NCI-H526 treated with DMSO at 0.1 percent for 48 hours (cell line): ENCODE data around the gene TGFBI.

ENCODE experiments used
- DNase-seq: peaks from one replicate; lab custom pipeline; 2025; lab: John Stamatoyannopoulos, UW

The TGFBI gene

DNA sequence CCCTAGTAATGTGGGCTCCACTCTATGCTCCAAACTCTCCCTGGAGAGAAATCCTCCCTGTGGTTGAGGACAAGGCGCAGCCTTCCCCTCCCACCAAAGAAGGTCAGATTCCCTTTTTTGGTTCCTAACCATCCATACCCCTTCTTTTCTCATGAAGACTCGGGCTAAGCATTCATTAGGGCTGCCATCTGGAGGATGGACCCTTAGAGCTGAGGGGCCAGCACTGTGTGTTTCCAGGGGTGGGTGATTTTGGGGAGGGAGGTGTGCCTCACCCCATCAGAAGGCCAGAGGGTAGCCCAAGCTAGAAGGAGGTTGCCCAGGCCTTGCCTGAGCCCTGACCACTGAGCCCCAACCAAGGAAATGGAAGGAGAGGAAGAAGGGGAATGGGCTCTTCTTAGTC, 36.8 kb downstream of the TGFBI start:
- DNase-seq = no peak

DNA sequence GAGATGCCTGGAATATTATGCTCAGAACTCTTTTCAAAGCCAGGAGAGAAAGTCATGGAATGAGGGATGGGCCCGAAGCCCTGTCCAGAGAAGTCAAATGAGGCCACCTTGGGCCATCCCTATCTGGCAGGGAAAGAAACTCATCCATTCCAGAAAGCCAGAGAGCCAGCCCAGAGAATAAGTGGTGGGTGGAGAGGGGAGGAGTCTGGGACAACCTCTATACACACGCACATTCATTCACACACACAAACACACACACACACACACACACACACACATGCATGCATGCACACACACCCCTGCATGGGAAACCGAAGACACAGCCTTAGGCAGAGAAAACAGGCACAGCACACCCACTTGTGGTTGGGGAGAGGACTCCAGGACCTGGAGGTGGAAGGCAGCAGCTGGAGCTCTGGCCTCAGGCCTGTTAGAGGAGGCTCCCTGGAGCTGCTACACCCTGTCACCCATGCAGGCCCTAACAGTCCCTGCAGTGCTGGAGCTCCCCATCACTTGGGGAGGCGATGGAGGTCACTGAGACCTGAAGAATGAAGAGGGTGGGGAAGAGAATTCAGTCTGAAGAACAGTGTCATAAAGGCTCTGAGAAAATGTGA, 38.0 kb downstream of the TGFBI start:
- DNase-seq = no peak

DNA sequence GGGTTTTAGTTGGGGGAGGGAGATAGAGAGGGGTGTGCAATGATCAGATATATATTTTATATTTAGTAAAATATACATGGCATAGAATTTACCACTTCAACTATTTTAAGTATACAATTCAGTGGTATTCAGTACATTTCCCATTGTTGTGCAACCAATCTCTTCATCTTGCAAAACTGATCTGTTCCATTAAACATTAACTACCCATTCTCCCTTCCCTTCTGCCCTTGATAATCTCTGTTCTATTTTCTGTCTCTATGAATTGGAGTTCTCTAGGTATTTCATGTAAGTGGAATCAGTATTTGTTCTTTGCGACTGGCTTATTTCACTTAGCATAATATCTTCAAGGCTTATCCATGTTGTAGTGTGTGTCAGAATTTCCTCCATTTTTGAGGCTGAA, 38.6 kb downstream of the TGFBI start:
- DNase-seq = no peak

DNA sequence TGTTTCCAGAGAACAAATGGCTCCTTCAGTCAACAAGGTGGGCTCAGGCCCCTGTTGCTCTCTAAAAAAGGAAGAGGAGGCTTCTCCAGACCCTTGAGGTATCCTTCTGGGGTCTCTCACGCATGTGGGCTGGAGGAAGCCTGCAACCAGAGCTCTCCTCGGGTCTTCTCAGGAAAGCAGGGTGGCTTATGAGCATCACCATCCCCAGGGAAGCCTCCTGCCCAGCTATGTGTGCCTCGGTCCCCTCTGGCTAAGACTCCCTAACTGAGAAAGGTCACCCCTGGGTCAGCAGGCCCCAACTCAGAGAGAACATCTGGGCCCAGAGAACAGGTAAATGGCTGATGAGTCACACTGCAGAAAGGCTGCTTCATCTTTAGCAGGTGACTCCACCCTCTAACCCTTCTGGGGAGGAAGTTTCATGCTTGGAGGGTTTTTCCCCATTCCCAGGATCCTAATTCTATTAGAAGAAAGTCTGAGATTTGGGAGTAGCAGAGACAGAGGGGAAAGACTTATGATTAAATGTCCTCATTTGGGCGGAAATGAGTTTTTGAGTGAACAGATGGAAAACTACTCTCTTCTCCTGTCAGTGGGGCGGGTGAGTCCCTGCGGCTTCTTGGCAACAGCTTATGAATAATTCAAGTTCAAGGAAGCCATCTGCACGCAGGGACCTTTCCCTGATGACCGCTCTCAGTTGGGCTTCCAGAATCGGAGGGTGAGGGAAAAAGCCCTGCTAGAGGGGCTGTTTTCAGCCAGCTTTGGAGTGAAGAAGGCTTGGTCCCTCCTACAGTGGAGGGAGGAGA, 41.9 kb downstream of the TGFBI start:
- no peak for DNase-seq

DNA sequence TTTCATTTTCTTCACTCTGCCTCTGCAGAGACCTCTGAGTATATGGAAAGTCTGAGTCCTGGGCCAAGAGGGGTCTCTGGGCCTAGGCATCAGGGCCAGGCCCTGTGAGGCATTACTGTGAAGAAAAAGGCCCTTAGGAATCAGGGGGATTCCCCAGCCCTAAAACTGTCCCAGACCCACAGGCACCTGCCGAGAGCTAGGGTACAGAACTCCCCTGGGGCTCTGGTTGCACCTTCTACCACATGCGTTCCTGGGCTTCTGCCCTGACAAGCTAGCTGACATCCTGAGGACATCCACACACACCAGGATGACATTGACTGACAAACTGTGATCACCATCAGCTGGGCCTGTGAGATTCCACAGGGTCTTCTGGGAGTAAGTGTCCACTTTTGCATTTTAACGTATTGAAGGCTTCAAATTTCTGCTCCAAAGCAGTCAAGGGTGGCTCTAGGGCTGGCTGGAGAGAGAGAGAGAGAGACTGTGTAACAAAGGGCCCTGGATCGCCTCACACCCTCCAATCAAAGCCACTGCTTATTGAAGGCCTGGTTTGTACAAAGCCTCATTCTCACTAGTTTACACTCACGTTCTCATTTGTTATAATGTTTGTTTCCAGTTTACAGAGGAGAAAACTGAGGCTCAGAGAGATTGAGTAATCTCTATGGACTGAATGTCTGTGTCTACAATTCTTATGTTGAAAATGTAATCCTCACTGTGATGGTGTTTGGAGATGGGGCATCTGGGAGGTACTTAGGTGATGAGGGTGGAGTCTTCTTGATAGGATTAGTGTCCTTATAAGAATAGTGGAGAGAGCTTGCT, 45.1 kb downstream of the TGFBI start:
- no peak for DNase-seq

DNA sequence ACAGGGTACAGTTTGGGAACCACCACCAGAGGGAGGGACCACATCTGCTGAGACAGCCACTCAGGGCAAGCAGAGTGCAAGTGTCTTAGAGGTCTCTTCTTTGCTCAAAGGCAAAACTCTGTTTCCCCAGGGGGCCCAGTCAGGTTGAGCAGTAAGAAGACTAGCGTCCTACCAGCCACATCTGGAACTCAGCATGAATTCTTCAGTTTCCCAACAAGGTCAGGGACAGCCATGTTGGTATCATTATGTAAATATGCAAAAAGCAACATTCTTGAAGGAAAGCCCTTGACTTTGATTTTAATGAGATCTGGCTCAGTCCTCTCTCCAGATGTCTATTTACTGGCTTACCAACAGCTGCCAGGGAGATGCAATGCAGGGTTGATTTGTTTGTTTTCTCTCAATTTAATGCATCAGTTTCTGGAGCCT, 46.7 kb downstream of the TGFBI start:
- DNase-seq = no peak

DNA sequence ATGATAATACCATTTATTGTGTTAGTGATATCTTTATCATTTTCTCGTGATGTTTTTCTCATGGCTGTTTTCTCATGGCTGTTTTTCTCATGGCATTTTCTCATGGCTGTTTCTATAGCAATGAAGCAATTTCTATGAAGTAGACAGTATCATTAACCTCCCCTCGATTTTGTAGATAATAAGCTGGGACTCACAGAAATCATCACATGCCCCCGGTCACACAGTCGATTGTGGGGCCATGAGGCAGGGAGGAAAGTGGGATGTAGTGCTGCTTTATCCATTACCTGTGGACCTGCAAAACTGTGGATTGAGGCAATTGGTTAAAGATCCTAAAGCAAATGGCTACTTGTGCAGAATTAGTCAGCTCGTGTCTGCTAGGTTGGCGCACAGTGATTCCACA, 47.3 kb downstream of the TGFBI start:
- DNase-seq = no peak

DNA sequence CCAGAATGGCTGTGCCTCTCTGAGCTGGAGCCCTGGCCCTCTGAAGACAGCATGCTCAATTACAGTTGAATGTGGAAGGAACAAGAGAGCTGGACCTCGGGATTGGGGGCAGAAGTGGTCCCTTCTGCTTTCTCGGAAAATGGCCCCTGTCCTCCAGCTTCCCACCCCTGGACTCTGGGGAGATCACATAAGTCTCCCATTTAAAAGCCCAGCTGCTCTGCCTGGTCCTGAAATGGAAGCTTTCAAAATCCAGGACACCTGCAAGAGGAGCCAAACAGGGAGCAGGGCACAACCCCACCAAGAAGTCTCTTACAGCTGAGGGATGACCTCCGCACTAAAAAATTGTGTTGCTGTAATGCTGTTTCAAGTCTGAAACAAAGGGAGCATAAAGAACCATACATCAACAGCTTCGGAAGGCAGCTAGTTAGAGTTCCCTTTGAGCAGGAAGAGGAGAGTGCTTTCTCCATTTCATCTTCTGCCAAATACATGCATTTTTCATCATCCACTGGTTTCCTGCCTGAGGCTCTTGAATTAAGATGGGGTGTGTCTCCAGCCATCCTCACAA, 48.2 kb downstream of the TGFBI start:
- DNase-seq = no peak

DNA sequence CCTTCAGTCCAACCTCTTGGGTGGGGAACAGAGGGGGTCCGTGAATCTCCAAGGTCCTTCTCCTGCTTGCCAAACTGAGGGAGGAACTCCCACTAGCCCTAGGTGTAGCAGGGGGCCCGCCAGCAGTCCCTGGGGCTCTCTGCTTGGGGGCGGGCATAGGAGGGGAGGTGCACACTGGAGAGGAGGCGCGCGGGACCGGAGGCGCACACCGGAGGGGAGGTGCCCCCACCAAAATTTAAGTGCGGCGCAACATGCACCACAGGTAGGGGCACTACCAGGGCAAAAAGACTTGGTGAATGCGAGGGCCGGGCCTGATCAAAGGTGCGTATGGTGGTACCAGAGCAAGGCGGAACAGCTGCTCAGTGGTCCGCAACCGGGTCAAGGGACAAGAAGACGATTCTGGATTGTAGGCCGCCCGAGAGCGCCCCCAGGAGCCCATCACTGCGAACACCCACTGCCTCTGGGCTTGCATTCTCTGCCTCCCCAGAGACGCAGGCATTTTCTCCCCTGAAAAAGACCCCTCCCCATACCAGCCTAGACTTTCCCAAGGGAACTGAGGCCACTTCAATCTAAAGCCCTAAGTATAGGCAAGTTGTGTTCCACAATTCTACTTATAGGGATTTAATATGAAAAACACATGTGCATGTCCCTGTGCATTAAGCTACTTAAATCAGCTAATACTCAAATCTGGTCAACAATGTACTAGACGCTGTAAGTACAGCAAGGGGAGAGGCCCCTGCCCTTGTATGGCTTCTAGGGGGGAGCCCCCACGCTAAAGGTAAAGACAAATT, 50.6 kb downstream of the TGFBI start:
- no peak for DNase-seq

DNA sequence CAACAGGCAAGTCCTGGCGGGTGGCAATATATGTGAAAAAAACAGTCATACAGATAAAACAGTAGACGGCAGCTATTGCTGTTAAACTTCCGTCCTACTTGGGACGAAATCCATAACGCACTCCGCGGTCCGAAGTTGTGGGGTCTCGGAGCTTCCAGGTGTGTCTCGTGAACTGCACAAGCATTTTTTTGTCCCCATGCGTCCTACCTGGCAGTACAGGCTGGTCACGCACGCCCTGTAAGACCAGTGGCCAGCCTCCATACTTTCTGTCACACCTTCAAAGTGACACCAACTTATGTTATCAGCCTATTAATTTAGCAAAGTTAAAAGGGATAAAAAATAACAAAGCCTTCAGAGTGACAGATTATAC, 51.3 kb downstream of the TGFBI start:
- DNase-seq = no peak

DNA sequence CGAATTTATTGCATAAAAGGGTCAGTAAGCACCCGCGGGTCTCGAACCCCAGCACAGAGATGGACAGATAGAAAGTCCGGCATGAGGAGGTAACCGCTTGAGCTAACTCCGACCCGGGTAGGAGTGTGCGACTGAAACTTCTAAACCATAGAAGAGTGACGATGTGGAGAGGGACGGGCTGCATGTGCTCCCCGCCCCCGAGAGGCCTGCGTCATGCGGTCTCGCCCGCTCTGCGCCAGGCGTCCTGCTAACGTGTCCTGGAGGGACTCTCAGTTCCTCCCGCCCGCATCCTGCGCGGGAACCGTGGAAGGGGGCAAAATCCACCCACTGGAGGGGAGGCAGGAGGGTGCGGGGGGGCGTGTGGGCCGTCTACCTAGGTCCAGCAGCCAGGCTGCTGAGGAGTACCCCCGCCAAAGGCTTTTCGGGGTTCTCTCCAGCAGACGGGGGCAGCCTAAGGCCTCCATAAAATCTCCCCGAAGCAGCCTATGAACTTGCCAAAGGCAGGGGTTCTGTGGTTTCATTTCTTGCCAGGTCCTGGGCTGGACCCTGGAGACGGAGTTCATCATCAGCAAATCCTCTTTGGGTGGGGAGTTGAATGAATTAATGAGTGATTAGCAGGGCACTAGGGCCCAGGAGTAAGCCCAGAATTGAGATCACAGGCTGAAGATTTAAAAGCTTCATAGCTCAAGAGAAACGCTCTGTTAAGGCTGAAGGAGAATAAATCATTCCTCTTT, 51.9 kb downstream of the TGFBI start:
- no peak for DNase-seq

DNA sequence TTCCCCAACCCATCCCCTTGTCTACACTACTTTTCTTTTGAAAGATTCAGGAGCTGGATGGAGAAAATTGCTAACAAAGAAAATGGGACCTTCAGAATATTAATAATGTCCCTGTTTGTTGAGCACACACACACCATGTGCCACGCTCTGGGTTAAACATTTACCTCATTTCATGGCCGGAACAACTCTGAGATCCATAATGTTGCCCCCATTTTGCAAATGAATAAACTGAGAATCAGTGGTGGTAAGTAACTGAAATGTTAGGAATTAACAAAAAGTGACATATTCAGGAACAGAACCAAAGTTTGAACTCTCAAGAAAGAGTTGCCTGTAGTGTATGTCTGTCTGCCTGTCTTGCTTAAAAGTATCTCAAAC, 52.4 kb downstream of the TGFBI start:
- DNase-seq = no peak

DNA sequence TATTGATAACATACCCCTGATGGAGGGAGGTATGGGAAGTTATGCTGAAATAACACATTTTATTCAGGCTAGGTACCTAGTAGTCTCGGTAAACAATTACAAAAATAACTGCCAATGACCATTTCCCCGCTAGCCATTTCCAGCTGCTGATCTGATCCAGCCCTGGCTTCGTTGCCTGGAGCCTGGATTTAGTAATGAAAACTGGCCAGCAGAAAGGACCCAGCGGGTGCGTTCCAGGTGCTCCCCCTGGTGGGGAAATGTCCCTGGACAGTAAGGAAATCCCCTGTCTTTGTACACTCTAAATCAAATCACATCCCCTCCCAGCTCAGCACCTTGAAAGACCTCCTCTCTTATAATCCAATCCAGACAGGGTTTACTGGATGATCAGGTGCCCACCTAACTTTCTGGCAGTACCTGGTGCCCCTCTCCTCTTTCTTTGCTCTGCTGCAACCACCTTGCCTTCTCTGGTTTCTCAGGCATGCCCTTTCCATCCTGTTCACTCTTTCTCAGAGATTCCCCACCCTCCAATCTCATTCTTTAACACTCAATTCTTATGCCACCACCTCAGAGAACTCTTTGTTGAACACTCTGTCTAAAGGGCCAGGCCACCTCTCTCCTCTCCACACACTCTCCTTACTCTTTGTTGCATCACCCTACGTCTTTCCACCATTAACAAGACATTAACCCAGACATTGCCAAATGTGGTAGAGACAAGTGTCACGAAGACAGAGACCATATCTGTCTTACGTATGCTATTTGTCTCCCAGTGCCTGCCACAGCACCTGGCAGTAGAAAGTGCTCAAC, 53.8 kb downstream of the TGFBI start:
- DNase-seq = no peak

DNA sequence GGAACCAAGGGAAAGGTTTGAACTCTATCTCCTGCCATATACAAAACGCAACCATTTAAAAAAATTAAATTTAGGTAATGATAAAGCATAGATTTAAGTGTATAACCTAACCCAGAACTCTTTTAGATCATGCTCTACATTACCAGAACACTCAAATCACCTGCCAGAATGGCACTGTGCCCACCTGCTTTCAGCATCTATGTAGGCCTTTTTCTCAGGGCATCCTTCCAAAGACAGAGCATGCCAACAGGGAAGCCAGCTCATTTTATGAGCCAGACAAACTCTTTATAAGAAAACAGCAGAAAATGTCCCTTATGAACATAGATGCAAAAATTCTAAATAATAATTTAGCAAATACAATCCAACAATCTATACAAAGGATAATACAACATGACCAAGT, 55.9 kb downstream of the TGFBI start:
- no peak for DNase-seq

DNA sequence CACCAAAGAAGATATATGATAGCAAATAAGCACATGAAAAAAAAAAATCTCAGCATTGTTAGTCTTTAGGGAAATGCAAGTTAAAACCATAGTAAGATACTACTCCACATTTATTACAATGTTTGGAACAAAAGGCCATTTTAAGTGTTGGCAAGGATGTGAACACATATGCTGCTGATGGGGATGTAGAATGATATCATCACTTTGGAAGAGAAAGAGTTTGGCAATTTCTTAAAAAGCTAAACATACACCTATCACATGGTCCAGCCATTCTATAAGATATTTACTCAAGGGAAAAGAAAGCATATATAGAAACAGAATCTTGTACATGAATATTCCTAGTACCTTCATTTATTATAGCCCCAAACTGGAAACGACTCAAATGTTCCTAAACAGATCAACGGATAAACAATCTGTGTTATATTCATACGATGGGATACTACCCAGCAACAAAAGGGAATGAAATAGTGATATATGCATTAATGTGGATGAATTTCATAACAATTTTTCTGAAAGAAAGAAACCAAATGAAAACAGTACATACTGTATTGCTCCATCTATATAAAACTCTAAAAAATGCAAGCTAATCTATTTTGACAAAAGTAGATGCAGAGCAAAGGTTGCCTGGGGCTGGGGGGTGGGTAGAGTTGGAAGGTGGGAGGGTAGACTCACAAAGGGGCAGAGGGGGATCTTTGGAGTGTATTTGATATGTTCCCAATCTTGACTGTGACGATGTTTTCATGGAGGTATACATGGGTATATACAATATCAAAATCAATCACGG, 58.2 kb downstream of the TGFBI start:
- no peak for DNase-seq

DNA sequence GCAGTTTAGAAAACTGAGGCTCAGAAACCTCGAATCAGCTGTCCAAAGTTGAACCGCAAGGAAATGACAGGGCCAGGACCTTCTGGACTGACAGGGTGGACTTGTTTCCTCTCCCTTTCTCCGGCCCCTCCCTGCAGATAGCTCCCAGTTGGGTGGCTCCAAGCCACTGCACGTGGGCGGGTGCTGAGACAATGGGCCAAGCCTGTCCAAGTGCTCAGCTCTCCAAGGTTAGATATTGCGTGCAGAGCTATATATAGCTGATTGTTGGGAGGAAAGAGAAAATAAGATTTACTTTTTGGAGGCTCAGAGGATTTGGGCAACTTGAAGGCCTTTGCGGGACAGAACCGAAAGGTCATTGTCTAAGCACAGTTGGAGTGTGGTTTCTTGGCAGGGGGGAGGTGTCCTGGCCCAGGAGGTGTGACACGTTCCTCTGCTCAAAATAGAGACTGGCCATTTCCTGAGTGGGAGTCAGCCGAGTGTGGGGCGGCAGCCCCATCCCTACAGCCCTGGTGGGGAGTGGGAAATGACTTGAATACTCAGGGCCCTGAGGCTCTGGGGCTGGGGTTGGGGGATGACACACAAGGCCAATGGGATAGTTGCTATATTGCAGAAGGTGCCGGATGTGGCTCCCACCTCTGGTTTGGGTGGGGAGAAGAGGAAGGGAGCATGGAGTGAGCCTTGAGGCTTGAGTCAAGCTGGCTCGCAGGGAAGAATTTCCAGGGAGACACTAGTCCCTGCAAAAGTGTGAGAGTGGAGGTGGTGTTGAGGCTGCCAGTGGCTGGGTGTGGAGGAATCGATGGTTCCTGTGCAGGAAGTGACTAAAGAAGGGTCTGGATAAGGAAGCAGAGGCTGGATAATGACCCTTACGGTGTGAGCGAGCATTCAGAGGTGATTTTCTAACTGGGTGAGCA, 59.4 kb downstream of the TGFBI start:
- DNase-seq = no peak

DNA sequence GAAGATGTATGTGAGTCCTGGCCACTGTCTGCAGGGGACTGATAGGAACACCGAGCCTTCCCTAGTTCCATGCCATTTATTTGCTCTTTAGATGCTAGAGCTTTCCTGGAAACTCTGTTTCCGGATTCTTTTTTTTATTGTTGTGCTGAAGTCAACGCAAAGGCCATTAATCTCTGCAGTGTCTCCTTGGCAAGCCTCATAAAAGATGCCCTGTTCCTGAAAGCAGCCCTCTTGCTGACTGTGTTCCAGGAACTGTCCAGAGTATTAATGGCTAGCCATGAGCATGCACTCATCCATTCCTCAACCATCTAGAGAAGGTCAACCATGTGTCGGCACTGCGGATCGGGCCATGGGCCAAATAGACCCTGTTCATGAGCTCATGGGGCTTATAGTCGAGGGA, 61.0 kb downstream of the TGFBI start:
- DNase-seq = no peak

DNA sequence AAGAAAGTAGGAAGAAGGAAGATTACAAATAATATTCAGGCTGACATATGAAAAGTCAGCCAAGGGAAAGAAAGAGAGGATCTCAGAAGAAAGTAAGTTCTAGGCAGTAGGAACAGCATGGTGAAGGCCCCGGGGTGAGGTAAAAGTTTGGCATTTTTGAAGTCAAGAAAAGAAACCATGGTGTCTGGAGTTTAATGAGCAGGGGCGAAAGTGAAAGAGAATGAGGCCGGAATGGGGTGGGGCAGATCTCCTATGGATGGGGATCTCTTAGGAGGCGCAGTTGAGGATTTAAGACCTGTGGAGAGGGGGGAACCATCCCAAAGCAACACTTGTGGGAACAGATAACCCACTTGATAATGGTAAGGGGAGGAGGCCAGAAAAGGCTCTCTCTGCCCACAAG, 61.5 kb downstream of the TGFBI start:
- no peak for DNase-seq
